A549 (cell line): Measurements from ENCODE around the gene DCN. TPM values are rescaled to one million over a fixed set of nuclear protein-coding genes. Genes with fewer than 3 reads are reported as not detected.

Experiments
- ATAC-seq, 2 experiments: fragments of 200-7000 bp in 1 of 2; fragments of >200 bp in 1 of 2; cut with Nextera tagmentation in 1 of 2; cut with Tn5 transposase in 1 of 2; 3 replicates each; pipeline versions ENCODE4 v1.8.0 to v1.9.1; 2018 to 2020; ENCODE audit warnings: mild to moderate bottlenecking in 1 of 2, moderate library complexity in 1 of 2
- CTCF ChIA-PET: fragments of 300-600 bp; sonication (Branson Sonifier 250); formaldehyde crosslinking; extraction: SDS; loops from one replicate; lab custom pipeline; 2021; ENCODE audit warnings: antibody characterized with exemption, inconsistent platforms; lab: Yijun Ruan, JAX
- POLR2A ChIA-PET: fragments of 350-600 bp; formaldehyde crosslinking; extraction: SDS; loops from one replicate; lab custom pipeline; 2021; ENCODE audit warnings: antibody characterized with exemption, inconsistent platforms; lab: Yijun Ruan, JAX
- DNase-seq, 2 experiments: peaks; one replicate each; pipeline versions ENCODE4 v3.0.0 to v3.0.0-alpha.2; 2011 to 2016; ENCODE audit warnings: low read depth in 1 of 2, low spot score in 1 of 2
- FAIRE-seq: peaks from 2 replicates; lab custom pipeline; 2011; peaks lifted over from hg19 to GRCh38; lab: Jason Lieb, UNC
- H3K27ac ChIP-seq, 2 experiments: fragments of >200 bp; sonication (Bioruptor Twin); formaldehyde crosslinking; 3 replicates each; pipeline ENCODE4 v1.5.1; 2016 to 2017
- H3K4me1 ChIP-seq: fragments of >200 bp; sonication (Bioruptor Twin); formaldehyde crosslinking; 3 replicates; pipeline ENCODE4 v1.6.1; 2016
- H3K4me2 ChIP-seq: fragments of >200 bp; sonication (Bioruptor Twin); formaldehyde crosslinking; 3 replicates; pipeline ENCODE4 v1.6.1; 2016
- H3K4me3 ChIP-seq: fragments of >200 bp; sonication (Bioruptor Twin); formaldehyde crosslinking; 3 replicates; pipeline ENCODE4 v1.5.1; 2016
- H3K9me3 ChIP-seq: fragments of >200 bp; sonication (Bioruptor Twin); formaldehyde crosslinking; 3 replicates; pipeline ENCODE4 v1.6.1; 2016
- CBX8 ChIP-seq: fragments of 200-600 bp; sonication (generic); IDR thresholded peaks from 2 replicates; pipeline ENCODE4 v1.6.1; 2016
- CHD4 ChIP-seq: fragments of 200-600 bp; sonication (generic); IDR thresholded peaks from 2 replicates; pipeline ENCODE4 v1.6.1; 2016; ENCODE audit warnings: antibody characterized with exemption, mild to moderate bottlenecking, borderline replicate concordance
- FOSB ChIP-seq: fragments of 250-450 bp; sonication (Bioruptor Pico); IDR thresholded peaks from 2 replicates; pipeline ENCODE4 v1.5.0; 2020; ENCODE audit warnings: mild to moderate bottlenecking, moderate library complexity
- GATA3 ChIP-seq: IDR thresholded peaks from 2 replicates; pipeline ENCODE4 v1.6.1; 2012; ENCODE audit warnings: borderline replicate concordance
- HDAC2 ChIP-seq: fragments of 200-600 bp; sonication (generic); IDR thresholded peaks from 2 replicates; pipeline ENCODE4 v1.6.1; 2016
- HEYL ChIP-seq: fragments of 250-450 bp; sonication (Bioruptor Pico); IDR thresholded peaks from 2 replicates; pipeline ENCODE4 v1.8.0; 2021; ENCODE audit warnings: mild to moderate bottlenecking, moderate library complexity
- MYC ChIP-seq: IDR thresholded peaks from 2 replicates; pipeline ENCODE4 v1.6.1; 2012; ENCODE audit warnings: mild to moderate bottlenecking, inconsistent platforms, low read length, improper control_type of control experiment, borderline replicate concordance
- NFE2L2 ChIP-seq: fragments of 150-350 bp; conservative IDR thresholded peaks from 2 replicates; pipeline ENCODE4 v1.6.1; 2014; ENCODE audit warnings: low read length
- NR3C1 ChIP-seq: fragments of >200 bp; sonication (Bioruptor Twin); formaldehyde crosslinking; IDR thresholded peaks from 3 replicates; pipeline ENCODE4 v1.6.1; 2017
- POLR2AphosphoS2 ChIP-seq: conservative IDR thresholded peaks from 2 replicates; pipeline ENCODE4 v1.6.1; 2012; ENCODE audit warnings: low read length, improper control_type of control experiment, inconsistent platforms
- RARB ChIP-seq: fragments of 250-450 bp; sonication (Bioruptor Pico); IDR thresholded peaks from 2 replicates; pipeline ENCODE4 v1.8.0; 2021; ENCODE audit warnings: mild to moderate bottlenecking, moderate library complexity
- RCOR1 ChIP-seq: fragments of 150-350 bp; IDR thresholded peaks from 2 replicates; pipeline ENCODE4 v1.6.1; 2014; ENCODE audit warnings: antibody characterized with exemption, low read length, low read depth
- RFX5 ChIP-seq: fragments of 450-650 bp; IDR thresholded peaks from 2 replicates; pipeline ENCODE4 v1.7.1; 2014; ENCODE audit warnings: antibody characterized with exemption, mild to moderate bottlenecking, moderate library complexity
- ZFP36 ChIP-seq: fragments of 450-650 bp; IDR thresholded peaks from 2 replicates; pipeline ENCODE4 v1.6.1; 2014; ENCODE audit warnings: borderline replicate concordance; ENCODE audit not compliant: partially characterized antibody
- ZSCAN20 ChIP-seq: fragments of 250-450 bp; sonication (Bioruptor Pico); IDR thresholded peaks from 2 replicates; pipeline ENCODE4 v1.8.0; 2022; ENCODE audit warnings: mild to moderate bottlenecking, moderate library complexity
- WGBS: methylation state at CpG from one replicate; pipeline ENCODE4 v1.1.6; 2017; ENCODE audit errors: missing lambda C conversion rate; 5-methylcytosine and 5-hydroxymethylcytosine counted together
- polyA plus RNA-seq, 4 experiments: library from polyadenylated mRNA; depleted of rRNA in 3 of 4; stranded (reverse); fragments of >200 nt; fragmentation: RNase III in 1 of 4; extraction: RNeasy Plus Mini Kit Qiagen cat#74134 plus additional on column Dnase treatment in 1 of 4; gene quantifications; 2 replicates in 3 of 4; 3 replicates in 1 of 4; pipeline ENCODE4 v1.2.3, GENCODE V29; 2011 to 2017
- TF ChIP-seq, protein P1 (sequence below): fragments of >200 bp; sonication (Bioruptor Twin); formaldehyde crosslinking; IDR thresholded peaks from 3 replicates; pipeline ENCODE4 v1.6.1; 2016
- TF ChIP-seq, protein P2 (sequence below): IDR thresholded peaks from 2 replicates; pipeline ENCODE4 v1.6.1; 2012; ENCODE audit warnings: low read depth, borderline replicate concordance
- TF ChIP-seq, protein P3 (sequence below): fragments of 150-350 bp; IDR thresholded peaks from 2 replicates; pipeline ENCODE4 v1.6.1; 2014; ENCODE audit warnings: low read depth, mild to moderate bottlenecking, low read length
- TF ChIP-seq, protein P4 (sequence below): fragments of 200-600 bp; sonication (generic); IDR thresholded peaks from 2 replicates; pipeline ENCODE4 v1.6.1; 2016; ENCODE audit warnings: antibody characterized with exemption, mild to moderate bottlenecking, moderate library complexity
- TF ChIP-seq, protein P5 (sequence below): fragments of 250-450 bp; sonication (Bioruptor Pico); IDR thresholded peaks from 2 replicates; pipeline ENCODE4 v1.5.0; 2020; ENCODE audit warnings: low read depth, mild to moderate bottlenecking, moderate library complexity

DCN gene
- polyA plus RNA-seq, 2 of the 4 experiments (the other 2 are of a cell fraction) = 1.0 TPM; not detected in 1

DNA sequence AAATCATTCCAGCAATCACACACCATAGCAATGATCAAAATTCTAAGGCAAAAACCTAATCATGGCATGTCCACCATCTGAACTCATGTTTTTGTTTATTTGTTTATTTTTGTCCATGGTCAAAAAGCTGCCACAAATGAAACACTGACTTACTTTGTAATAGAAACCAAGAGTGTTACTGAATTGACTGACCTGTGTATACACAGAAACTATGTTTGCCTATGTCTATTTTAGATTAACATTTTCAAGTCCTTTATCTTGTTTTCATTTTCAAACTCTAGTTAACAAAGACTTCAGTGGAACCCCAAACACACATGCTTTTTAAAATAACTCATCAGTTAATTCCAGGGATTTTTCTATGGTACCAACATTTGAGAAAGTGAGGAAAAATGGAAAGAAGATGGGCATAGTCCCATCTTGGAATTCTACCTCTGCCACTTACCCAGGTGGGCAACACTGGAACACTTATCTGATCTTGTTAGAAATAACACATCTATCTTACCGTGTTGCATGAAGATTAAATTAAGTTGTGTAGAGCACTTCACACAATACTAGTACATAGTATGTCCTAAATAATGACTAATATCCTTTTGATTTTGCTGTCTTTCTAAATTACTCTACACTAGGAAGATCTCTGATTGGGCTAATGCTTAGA lies 77.7 kb downstream of the DCN start:
- FAIRE-seq = no peak
- Histone ChIP-seq H3K9me3 (no peaks in the 10 kb centered on the region), H3K4me2 (no peak overlapping the region), H3K27ac (no peak overlapping the region), H3K4me1 (no peaks in the 10 kb centered on the region), H3K4me3 (no peak overlapping the region)
- TF ChIP-seq NFE2L2 (no peak), CHD4 (no peak), HDAC2 (no peak), HEYL (no peak), RARB (CRISPR knock-in tag) (no peak), ZSCAN20 (no peak), NR3C1 (no peak)
- TF ChIP-seq, protein P1, sequence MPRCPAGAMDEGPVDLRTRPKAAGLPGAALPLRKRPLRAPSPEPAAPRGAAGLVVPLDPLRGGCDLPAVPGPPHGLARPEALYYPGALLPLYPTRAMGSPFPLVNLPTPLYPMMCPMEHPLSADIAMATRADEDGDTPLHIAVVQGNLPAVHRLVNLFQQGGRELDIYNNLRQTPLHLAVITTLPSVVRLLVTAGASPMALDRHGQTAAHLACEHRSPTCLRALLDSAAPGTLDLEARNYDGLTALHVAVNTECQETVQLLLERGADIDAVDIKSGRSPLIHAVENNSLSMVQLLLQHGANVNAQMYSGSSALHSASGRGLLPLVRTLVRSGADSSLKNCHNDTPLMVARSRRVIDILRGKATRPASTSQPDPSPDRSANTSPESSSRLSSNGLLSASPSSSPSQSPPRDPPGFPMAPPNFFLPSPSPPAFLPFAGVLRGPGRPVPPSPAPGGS = no peak
- TF ChIP-seq, protein P2, sequence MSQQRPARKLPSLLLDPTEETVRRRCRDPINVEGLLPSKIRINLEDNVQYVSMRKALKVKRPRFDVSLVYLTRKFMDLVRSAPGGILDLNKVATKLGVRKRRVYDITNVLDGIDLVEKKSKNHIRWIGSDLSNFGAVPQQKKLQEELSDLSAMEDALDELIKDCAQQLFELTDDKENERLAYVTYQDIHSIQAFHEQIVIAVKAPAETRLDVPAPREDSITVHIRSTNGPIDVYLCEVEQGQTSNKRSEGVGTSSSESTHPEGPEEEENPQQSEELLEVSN = no peak
- TF ChIP-seq, protein P3, sequence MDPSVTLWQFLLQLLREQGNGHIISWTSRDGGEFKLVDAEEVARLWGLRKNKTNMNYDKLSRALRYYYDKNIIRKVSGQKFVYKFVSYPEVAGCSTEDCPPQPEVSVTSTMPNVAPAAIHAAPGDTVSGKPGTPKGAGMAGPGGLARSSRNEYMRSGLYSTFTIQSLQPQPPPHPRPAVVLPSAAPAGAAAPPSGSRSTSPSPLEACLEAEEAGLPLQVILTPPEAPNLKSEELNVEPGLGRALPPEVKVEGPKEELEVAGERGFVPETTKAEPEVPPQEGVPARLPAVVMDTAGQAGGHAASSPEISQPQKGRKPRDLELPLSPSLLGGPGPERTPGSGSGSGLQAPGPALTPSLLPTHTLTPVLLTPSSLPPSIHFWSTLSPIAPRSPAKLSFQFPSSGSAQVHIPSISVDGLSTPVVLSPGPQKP = no peak
- ChIA-PET CTCF (no interaction called here), POLR2A (no interaction called here)
- no peak for ATAC-seq
- 55% methylated on average over 1 of the region's 1 CpG for WGBS
- no peak for DNase-seq

DNA sequence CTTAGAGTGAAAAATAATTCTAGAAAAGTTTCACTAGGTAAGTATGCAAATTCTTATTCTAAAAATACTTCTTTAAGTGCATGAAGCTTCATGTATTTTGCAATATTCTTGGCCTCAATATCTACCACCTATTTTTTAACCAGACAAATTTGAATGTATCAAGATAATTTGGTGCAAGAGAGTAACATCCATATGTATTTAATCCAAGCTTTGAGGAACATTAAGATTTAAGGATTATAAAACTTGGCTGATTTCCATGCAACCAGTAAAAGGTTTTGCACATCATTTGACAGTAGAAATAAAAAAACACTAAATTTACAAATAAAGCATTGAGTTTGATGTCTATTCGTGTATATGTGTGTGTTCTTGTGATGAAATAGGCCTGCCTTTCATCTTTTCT lies 79.0 kb downstream of the DCN start:
- no peak overlapping the region for H3K4me3 ChIP-seq
- WGBS = 0% methylated on average over 1 of the region's 1 CpG
- H3K4me1 ChIP-seq = no peaks in the 10 kb centered on the region
- H3K27ac ChIP-seq = no peak overlapping the region
- no peaks in the 10 kb centered on the region for H3K9me3 ChIP-seq
- CTCF ChIA-PET = interaction anchor here (0.6 kb wide), 1 partner anchor 386 kb away, joined by 3 read pairs; no protein-coding TSS in a partner anchor
- H3K4me2 ChIP-seq = no peak overlapping the region
- TF ChIP-seq NFE2L2 (no peak), RFX5 (no peak), GATA3 (no peak)
- TF ChIP-seq, protein P3 = no peak
- no peak for FAIRE-seq
- POLR2A ChIA-PET = no interaction called here
- no peak for ATAC-seq
- DNase-seq = no peak

DNA sequence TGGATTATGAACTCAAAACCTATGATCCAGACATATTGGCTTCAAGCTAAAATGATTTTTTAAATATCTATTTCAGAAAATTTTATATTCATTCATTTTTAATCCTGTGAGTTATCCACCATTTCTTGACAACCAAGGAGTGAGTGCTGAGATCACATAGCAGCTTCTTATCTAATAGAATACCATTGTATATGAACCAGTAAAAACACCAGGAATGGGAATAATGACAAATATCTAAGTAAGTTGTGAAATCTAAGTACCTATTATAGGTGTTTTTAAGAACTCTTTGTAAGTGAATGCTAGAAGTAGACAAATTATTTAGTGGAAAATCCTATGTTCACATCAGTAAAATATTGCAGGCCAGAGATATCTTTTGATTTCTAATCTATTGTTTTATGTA lies 79.5 kb downstream of the DCN start:
- no peak for FAIRE-seq
- H3K27ac ChIP-seq = no peak overlapping the region
- TF ChIP-seq CBX8 (no peak), RARB (CRISPR knock-in tag) (no peak), RCOR1 (no peak), ZFP36 (no peak), POLR2AphosphoS2 (no peak), CHD4 (no peak), HDAC2 (no peak), FOSB (CRISPR knock-in tag) (no peak), MYC (no peak)
- TF ChIP-seq, protein P4, sequence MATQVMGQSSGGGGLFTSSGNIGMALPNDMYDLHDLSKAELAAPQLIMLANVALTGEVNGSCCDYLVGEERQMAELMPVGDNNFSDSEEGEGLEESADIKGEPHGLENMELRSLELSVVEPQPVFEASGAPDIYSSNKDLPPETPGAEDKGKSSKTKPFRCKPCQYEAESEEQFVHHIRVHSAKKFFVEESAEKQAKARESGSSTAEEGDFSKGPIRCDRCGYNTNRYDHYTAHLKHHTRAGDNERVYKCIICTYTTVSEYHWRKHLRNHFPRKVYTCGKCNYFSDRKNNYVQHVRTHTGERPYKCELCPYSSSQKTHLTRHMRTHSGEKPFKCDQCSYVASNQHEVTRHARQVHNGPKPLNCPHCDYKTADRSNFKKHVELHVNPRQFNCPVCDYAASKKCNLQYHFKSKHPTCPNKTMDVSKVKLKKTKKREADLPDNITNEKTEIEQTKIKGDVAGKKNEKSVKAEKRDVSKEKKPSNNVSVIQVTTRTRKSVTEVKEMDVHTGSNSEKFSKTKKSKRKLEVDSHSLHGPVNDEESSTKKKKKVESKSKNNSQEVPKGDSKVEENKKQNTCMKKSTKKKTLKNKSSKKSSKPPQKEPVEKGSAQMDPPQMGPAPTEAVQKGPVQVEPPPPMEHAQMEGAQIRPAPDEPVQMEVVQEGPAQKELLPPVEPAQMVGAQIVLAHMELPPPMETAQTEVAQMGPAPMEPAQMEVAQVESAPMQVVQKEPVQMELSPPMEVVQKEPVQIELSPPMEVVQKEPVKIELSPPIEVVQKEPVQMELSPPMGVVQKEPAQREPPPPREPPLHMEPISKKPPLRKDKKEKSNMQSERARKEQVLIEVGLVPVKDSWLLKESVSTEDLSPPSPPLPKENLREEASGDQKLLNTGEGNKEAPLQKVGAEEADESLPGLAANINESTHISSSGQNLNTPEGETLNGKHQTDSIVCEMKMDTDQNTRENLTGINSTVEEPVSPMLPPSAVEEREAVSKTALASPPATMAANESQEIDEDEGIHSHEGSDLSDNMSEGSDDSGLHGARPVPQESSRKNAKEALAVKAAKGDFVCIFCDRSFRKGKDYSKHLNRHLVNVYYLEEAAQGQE = no peak
- TF ChIP-seq, protein P5, sequence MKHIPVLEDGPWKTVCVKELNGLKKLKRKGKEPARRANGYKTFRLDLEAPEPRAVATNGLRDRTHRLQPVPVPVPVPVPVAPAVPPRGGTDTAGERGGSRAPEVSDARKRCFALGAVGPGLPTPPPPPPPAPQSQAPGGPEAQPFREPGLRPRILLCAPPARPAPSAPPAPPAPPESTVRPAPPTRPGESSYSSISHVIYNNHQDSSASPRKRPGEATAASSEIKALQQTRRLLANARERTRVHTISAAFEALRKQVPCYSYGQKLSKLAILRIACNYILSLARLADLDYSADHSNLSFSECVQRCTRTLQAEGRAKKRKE = no peak
- POLR2A ChIA-PET = no interaction called here
- ATAC-seq = no peak
- CTCF ChIA-PET = interaction anchor here (0.6 kb wide), 1 partner anchor 386 kb away, joined by 3 read pairs; no protein-coding TSS in a partner anchor
- DNase-seq = no peak
- no peak overlapping the region for H3K4me3 ChIP-seq
- H3K4me1 ChIP-seq = no peaks in the 10 kb centered on the region
- H3K4me2 ChIP-seq = no peak overlapping the region
- H3K9me3 ChIP-seq = no peaks in the 10 kb centered on the region
